A673 (cell line): ENCODE results near the gene SUMF1. TPM values are rescaled to one million over a fixed set of nuclear protein-coding genes. Genes with fewer than 3 reads are reported as not detected.

ENCODE experiments used
- BruUV-seq: library from RNA; stranded (reverse); fragments of 400-500 nt; replicated peaks from 2 replicates; lab custom pipeline; 2021; lab: Mats Ljungman, UMichigan
- CTCF ChIA-PET: fragments of 300-600 bp; sonication (Branson Sonifier 250); formaldehyde crosslinking; loops from one replicate; lab custom pipeline; 2022; ENCODE audit warnings: antibody characterized with exemption; lab: Charles Lee
- POLR2A ChIA-PET: fragments of 300-600 bp; sonication (Branson Sonifier 250); formaldehyde crosslinking; loops from one replicate; lab custom pipeline; 2022; ENCODE audit warnings: antibody characterized with exemption; ENCODE audit not compliant: low non-redundant PET; lab: Charles Lee
- DNase-seq: peaks from one replicate; pipeline ENCODE4 v3.0.0-alpha.2; 2015; ENCODE audit warnings: low spot score
- H3K27ac ChIP-seq: fragments of 200-600 bp; sonication (generic); 2 replicates; pipeline ENCODE4 v1.5.1; 2016; ENCODE audit warnings: mixed run types, low read depth, mild to moderate bottlenecking, mixed read lengths, antibody characterized with exemption, low read length; ENCODE audit not compliant: poor library complexity, severe bottlenecking
- H3K27me3 ChIP-seq: fragments of 200-600 bp; sonication (generic); replicated peaks from 2 replicates; pipeline ENCODE4 v1.6.1; 2017; ENCODE audit warnings: mixed run types, low read depth, mild to moderate bottlenecking, mixed read lengths, antibody characterized with exemption, low read length; ENCODE audit not compliant: insufficient read depth, poor library complexity
- H3K36me3 ChIP-seq: fragments of 200-600 bp; sonication (generic); 2 replicates; pipeline ENCODE4 v1.6.1; 2016; ENCODE audit warnings: mixed run types, mild to moderate bottlenecking, mixed read lengths, antibody characterized with exemption, low read length; ENCODE audit not compliant: insufficient read depth, poor library complexity, severe bottlenecking
- H3K4me1 ChIP-seq: fragments of 200-600 bp; sonication (generic); 2 replicates; pipeline ENCODE4 v1.6.1; 2017; ENCODE audit warnings: mixed run types, mild to moderate bottlenecking, mixed read lengths, antibody characterized with exemption, low read length; ENCODE audit not compliant: insufficient read depth, poor library complexity, severe bottlenecking
- H3K4me3 ChIP-seq: fragments of 200-600 bp; sonication (generic); 2 replicates; pipeline ENCODE4 v1.5.1; 2016; ENCODE audit warnings: low read depth, mixed run types, mild to moderate bottlenecking, mixed read lengths, low read length; ENCODE audit not compliant: poor library complexity, severe bottlenecking
- H3K9me3 ChIP-seq: fragments of 200-600 bp; sonication (generic); 2 replicates; pipeline ENCODE4 v1.6.1; 2016; ENCODE audit warnings: mixed run types, low read depth, mild to moderate bottlenecking, mixed read lengths, antibody characterized with exemption, low read length; ENCODE audit not compliant: poor library complexity, severe bottlenecking
- EZH2 ChIP-seq: fragments of 200-600 bp; sonication (generic); IDR thresholded peaks from 2 replicates; pipeline ENCODE4 v1.6.1; 2017; ENCODE audit warnings: borderline replicate concordance, low read depth, mild to moderate bottlenecking, mixed read lengths, antibody characterized with exemption, low read length; ENCODE audit not compliant: poor library complexity, severe bottlenecking
- intact Hi-C: fragments of 100-400 bp; cut with micrococcal nuclease; formaldehyde crosslinking; loops from one replicate; pipeline ENCODE4 v1.10.0; 2022; ENCODE audit not compliant: unreplicated experiment
- total RNA-seq: library from RNA; stranded (reverse); gene quantifications from 2 replicates; pipeline ENCODE4 v1.2.3, GENCODE V29; 2021
- TF ChIP-seq, protein P1 (sequence below): fragments of 300-800, 200-600 bp; sonication (generic); conservative IDR thresholded peaks from 2 replicates; pipeline ENCODE4 v1.5.1; 2017; ENCODE audit warnings: low read depth, mild to moderate bottlenecking, antibody characterized with exemption, low read length, moderate library complexity, mixed read lengths

Gene SUMF1
- total RNA-seq, 1 experiment from 2014 or later, result 7.8 TPM

- no peaks in the 10 kb centered on the region for H3K27me3 ChIP-seq
- H3K4me3 ChIP-seq, result no peak overlapping the region
- H3K36me3 ChIP-seq, result no peaks in the 10 kb centered on the region
- ChIA-PET POLR2A (no interaction called here), CTCF (no interaction called here)
- TF ChIP-seq, protein P1, sequence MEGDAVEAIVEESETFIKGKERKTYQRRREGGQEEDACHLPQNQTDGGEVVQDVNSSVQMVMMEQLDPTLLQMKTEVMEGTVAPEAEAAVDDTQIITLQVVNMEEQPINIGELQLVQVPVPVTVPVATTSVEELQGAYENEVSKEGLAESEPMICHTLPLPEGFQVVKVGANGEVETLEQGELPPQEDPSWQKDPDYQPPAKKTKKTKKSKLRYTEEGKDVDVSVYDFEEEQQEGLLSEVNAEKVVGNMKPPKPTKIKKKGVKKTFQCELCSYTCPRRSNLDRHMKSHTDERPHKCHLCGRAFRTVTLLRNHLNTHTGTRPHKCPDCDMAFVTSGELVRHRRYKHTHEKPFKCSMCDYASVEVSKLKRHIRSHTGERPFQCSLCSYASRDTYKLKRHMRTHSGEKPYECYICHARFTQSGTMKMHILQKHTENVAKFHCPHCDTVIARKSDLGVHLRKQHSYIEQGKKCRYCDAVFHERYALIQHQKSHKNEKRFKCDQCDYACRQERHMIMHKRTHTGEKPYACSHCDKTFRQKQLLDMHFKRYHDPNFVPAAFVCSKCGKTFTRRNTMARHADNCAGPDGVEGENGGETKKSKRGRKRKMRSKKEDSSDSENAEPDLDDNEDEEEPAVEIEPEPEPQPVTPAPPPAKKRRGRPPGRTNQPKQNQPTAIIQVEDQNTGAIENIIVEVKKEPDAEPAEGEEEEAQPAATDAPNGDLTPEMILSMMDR, result no peak
- no peak for TF ChIP-seq EZH2
- intact Hi-C loops, result no loop called here
- DNase-seq, result no peak
- no TSS peak for BruUV-seq
- H3K27ac ChIP-seq, result no peak overlapping the region
- H3K4me1 ChIP-seq, result peaks cover under 1% of the 10 kb centered on the region
- H3K9me3 ChIP-seq, result no peaks in the 10 kb centered on the region
Measured at GRCh38 chr3:4497005-4497692, 30.1 kb upstream of the SUMF1 start.

- Histone ChIP-seq H3K27me3 (peaks cover 9% of the 10 kb centered on the region), H3K4me3 (no peak overlapping the region), H3K9me3 (no peaks in the 10 kb centered on the region), H3K4me1 (peaks cover 3% of the 10 kb centered on the region), H3K36me3 (no peaks in the 10 kb centered on the region), H3K27ac (no peak overlapping the region)
- no peak for TF ChIP-seq EZH2
- TF ChIP-seq, protein P1, result no peak
- POLR2A ChIA-PET, result no interaction called here
- CTCF ChIA-PET, result no interaction called here
- BruUV-seq, result no TSS peak
- intact Hi-C loops, result no loop called here
- no peak for DNase-seq
Measured at GRCh38 chr3:4496087-4496452, 29.0 kb upstream of the SUMF1 start.

GRCh38 chr3:4495294-4496086 lies 28.4 kb upstream of the SUMF1 start:
- Histone ChIP-seq H3K4me1 (peaks cover 3% of the 10 kb centered on the region), H3K27ac (no peak overlapping the region), H3K36me3 (no peaks in the 10 kb centered on the region), H3K4me3 (no peak overlapping the region), H3K27me3 (peaks cover 15% of the 10 kb centered on the region), H3K9me3 (no peaks in the 10 kb centered on the region)
- no TSS peak for BruUV-seq
- ChIA-PET CTCF (no interaction called here), POLR2A (no interaction called here)
- intact Hi-C loops, result no loop called here
- TF ChIP-seq EZH2, result no peak
- TF ChIP-seq, protein P1, result no peak
- DNase-seq, result no peak
